Stomach (tissue), 9 donors: ENCODE data around the gene SLC66A1. TPM values are rescaled to one million over a fixed set of nuclear protein-coding genes. Genes with fewer than 3 reads are reported as not detected.
A peak's percentile ranks its signal among the peaks of the same experiment; 100 is the strongest.

ENCODE experiments used
- DNase-seq, 2 donors: peaks; one replicate each; pipeline versions ENCODE4 v3.0.0 to v3.0.0-alpha.2; 2013 to 2019
- H3K27ac ChIP-seq, 5 donors: fragments of 200-600 bp in 4 of 5; sonication (generic) in 4 of 5; one replicate each; pipeline ENCODE4 v1.5.1; 2013 to 2019; ENCODE audit warnings: mild to moderate bottlenecking in 1 of 5, moderate library complexity in 1 of 5
- H3K27me3 ChIP-seq, 3 donors: fragments of 200-600 bp; sonication (generic); one replicate each; pipeline ENCODE4 v1.5.1; 2017 to 2019; ENCODE audit warnings: mixed run types in 1 of 3
- H3K36me3 ChIP-seq, 4 donors: fragments of 200-600 bp; sonication (generic); 1 replicate in 3 of 4; 2 replicates in 1 of 4; pipeline ENCODE4 v1.5.1; 2016 to 2019
- H3K4me1 ChIP-seq, 4 donors: fragments of 200-600 bp; sonication (generic); one replicate each; pipeline ENCODE4 v1.5.1; 2016 to 2019
- H3K4me3 ChIP-seq, 4 donors: fragments of 200-600 bp; sonication (generic) in 3 of 4; one replicate each; pipeline ENCODE4 v1.5.1; 2016 to 2019; ENCODE audit warnings: mild to moderate bottlenecking in 1 of 4
- H3K9me3 ChIP-seq, 4 donors: fragments of 200-600 bp; sonication (generic); one replicate each; pipeline ENCODE4 v1.5.1; 2016 to 2019
- EP300 ChIP-seq: sonication (generic); formaldehyde crosslinking; IDR thresholded peaks from one replicate; pipeline ENCODE4 v1.6.1; 2017; ENCODE audit warnings: antibody characterized with exemption
- POLR2A ChIP-seq, 4 donors: fragments of 450-650 bp; IDR thresholded peaks; one replicate each; pipeline ENCODE4 v1.6.1; 2016; ENCODE audit warnings: antibody characterized with exemption in 4 of 4, control low read depth in 2 of 4, mild to moderate bottlenecking in 1 of 4, moderate library complexity in 1 of 4
- POLR2AphosphoS5 ChIP-seq, 3 donors: sonication (generic); formaldehyde crosslinking; IDR thresholded peaks; one replicate each; pipeline ENCODE4 v1.6.1; 2016; ENCODE audit warnings: antibody characterized with exemption in 3 of 3
- WGBS, 5 donors: extraction: QIAGEN DNeasy Blood & Tissue Kit in 3 of 5; methylation state at CpG; one replicate each; pipeline versions ENCODE4 v1.1.5 to v1.1.7; 2013 to 2018; 5-methylcytosine and 5-hydroxymethylcytosine counted together
- intact Hi-C: fragments of 100-400 bp; cut with DNase I; formaldehyde crosslinking; loops from one replicate; pipeline ENCODE4 v1.15.1; 2023; ENCODE audit warnings: low total_unique reads
- polyA plus RNA-seq, 3 donors: library from polyadenylated mRNA; stranded (reverse); fragments of 200-250 nt; gene quantifications; one replicate each; pipeline ENCODE4 v1.2.3, GENCODE V29; 2013
- total RNA-seq, 5 donors: library from RNA; depleted of rRNA; stranded (reverse); fragments of >200 nt; gene quantifications; one replicate each; pipeline versions ENCODE4 v1.1.0 to v1.2.3, GENCODE V29; 2014 to 2016
- TF ChIP-seq, protein P1 (sequence below), 7 experiments: fragments of 450-650 bp in 4 of 7; fragments of 200-600 bp in 3 of 7; sonication (generic) in 3 of 7; IDR thresholded peaks; one replicate each; pipeline ENCODE4 v1.5.1; 2016 to 2019; ENCODE audit warnings: antibody characterized with exemption in 7 of 7, control low read depth in 2 of 7, mild to moderate bottlenecking in 1 of 7
- donor health status: healthy with polysubstance abuse.
- donor health status: Bipolar disorder and iron deficiency.
- donor health status: healthy.

SLC66A1 gene
- total and polyA plus RNA-seq, 8 donors: 1.8 to 14.5 (median 10.6) TPM

DNA sequence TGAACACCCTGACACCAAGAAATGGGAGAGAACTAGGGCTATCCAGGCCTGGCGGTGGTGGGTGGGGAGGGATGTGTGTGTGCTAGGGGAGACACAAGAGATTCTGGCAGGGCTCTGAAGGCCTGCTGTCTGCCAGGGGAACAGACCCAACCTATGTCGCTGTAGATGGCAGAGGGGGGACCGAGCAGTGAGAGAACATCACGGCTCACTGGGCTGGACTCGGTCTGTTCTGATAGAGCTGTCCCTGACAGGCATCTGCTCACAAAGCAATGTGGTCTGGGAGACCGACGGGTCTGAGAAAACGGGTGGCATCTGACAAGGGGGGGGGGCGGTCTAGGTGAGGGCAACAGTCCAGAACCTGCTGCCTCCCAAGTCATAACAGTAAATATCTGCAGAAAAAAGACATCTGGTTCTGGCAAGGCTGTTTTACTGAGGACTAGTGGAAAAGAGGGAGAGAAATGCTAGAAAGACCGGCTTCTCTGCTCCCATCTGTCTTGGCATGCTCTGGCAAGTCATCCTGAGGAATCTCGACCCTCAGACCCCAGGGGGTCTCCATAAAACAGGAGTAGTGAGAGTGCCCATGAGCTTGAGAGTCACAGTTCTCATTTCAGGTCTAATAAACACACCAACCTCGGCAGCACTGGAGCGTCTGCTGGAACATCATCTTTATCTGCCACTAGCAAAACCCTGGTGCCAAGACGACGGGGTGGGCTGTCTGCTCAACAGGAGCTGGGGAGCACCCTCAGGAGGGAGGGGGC, 36.5 kb downstream of the SLC66A1 start:
- 73 to 85% (median 81%) methylated on average over 14 to 15 of the region's 15 CpGs for WGBS, 5 donors
- Histone ChIP-seq H3K9me3 (no peaks in the 10 kb centered on the region), H3K4me3 (no peak overlapping the region), H3K36me3 (peaks cover 45 to 86% (median 71%) of the 10 kb centered on the region in 4 donors), H3K27me3 (no peaks in the 10 kb centered on the region), H3K4me1 (peaks cover 18 to 66% (median 40%) of the 10 kb centered on the region in 4 donors), H3K27ac (peak overlapping the region in 3 of 5 donors; percentile 54 to 66 (median 63))
- DNase-seq: no peak
- TF ChIP-seq EP300 (no peak), POLR2AphosphoS5 (IDR thresholded peaks at IDR 0.05) (no peak), POLR2A (IDR thresholded peaks at IDR 0.05) (no peak)
- TF ChIP-seq, protein P1, sequence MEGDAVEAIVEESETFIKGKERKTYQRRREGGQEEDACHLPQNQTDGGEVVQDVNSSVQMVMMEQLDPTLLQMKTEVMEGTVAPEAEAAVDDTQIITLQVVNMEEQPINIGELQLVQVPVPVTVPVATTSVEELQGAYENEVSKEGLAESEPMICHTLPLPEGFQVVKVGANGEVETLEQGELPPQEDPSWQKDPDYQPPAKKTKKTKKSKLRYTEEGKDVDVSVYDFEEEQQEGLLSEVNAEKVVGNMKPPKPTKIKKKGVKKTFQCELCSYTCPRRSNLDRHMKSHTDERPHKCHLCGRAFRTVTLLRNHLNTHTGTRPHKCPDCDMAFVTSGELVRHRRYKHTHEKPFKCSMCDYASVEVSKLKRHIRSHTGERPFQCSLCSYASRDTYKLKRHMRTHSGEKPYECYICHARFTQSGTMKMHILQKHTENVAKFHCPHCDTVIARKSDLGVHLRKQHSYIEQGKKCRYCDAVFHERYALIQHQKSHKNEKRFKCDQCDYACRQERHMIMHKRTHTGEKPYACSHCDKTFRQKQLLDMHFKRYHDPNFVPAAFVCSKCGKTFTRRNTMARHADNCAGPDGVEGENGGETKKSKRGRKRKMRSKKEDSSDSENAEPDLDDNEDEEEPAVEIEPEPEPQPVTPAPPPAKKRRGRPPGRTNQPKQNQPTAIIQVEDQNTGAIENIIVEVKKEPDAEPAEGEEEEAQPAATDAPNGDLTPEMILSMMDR (IDR thresholded peaks at IDR 0.05): no peak
- intact Hi-C loops: loop anchor here (10.0 kb wide), 1 partner anchor 306 kb away; no protein-coding TSS in a partner anchor

DNA sequence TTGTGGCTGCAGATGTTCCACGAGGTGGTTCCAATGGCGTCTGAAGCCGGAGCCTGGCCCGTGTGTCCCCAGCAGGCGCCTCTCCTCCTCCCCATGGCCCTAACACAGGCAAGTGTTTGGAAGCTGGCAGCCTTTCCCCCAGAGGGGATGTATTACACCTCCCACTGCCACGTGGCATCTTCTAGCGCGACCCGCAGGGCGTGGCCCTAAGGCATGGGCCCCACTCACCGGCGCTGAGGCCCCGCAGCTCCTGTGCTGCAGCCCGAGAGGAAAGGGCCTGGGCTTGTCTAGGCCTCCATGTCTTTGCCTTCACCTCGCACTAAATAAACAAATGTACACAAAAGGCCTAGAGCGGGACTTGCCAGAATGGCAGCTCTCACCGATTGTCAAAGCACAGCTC, 37.9 kb downstream of the SLC66A1 start:
- WGBS, 5 donors: 62 to 84% (median 72%) methylated on average over 8 to 17 of the region's 17 CpGs
- H3K36me3 ChIP-seq: peaks cover 45 to 86% (median 71%) of the 10 kb centered on the region in 4 donors
- peaks cover 11 to 67% (median 34%) of the 10 kb centered on the region in 4 donors for H3K4me1 ChIP-seq
- H3K27me3 ChIP-seq: no peaks in the 10 kb centered on the region
- no peaks in the 10 kb centered on the region for H3K9me3 ChIP-seq
- intact Hi-C loops: loop anchor here (10.0 kb wide), 1 partner anchor 305 kb away; no protein-coding TSS in a partner anchor
- peak in 1 of 2 donors; percentile 40 for DNase-seq
- TF ChIP-seq, protein P1 (IDR thresholded peaks at IDR 0.05): no peak
- TF ChIP-seq EP300: no peak
- no peak for TF ChIP-seq POLR2AphosphoS5 (IDR thresholded peaks at IDR 0.05)
- TF ChIP-seq POLR2A (IDR thresholded peaks at IDR 0.05): no peak
- H3K4me3 ChIP-seq: no peak overlapping the region
- peak overlapping the region in 1 of 5 donors; percentile 18 for H3K27ac ChIP-seq

DNA sequence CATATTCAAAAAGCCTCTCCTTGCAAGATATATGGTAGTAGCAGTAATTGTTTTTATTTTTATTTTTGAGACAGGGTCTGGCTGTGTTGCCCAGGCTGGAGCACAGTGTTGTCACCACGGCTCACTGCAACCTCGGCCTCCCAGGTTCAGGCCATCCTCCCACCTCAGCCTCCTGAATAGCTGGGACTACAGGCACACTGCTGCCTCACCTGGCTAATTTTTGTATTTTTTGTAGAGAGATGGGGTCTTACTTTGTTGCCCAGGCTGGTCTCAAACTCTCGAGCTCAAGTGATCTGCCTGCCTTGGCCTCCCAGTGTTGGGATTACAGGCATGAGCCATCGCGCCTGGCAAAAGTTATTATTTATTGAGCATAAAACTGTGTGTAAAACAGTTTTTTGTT, 38.4 kb downstream of the SLC66A1 start:
- Histone ChIP-seq H3K27ac (no peak overlapping the region), H3K27me3 (no peaks in the 10 kb centered on the region), H3K9me3 (no peaks in the 10 kb centered on the region), H3K36me3 (peaks cover 45 to 86% (median 71%) of the 10 kb centered on the region in 4 donors), H3K4me3 (no peak overlapping the region), H3K4me1 (peaks cover 11 to 64% (median 32%) of the 10 kb centered on the region in 4 donors)
- DNase-seq: no peak
- intact Hi-C loops: no loop called here
- no peak for TF ChIP-seq POLR2A (IDR thresholded peaks at IDR 0.05)
- TF ChIP-seq EP300: no peak
- TF ChIP-seq, protein P1 (IDR thresholded peaks at IDR 0.05): no peak
- no peak for TF ChIP-seq POLR2AphosphoS5 (IDR thresholded peaks at IDR 0.05)
- 92 to 100% (median 98%) methylated on average over 5 of the region's 5 CpGs for WGBS, 5 donors

DNA sequence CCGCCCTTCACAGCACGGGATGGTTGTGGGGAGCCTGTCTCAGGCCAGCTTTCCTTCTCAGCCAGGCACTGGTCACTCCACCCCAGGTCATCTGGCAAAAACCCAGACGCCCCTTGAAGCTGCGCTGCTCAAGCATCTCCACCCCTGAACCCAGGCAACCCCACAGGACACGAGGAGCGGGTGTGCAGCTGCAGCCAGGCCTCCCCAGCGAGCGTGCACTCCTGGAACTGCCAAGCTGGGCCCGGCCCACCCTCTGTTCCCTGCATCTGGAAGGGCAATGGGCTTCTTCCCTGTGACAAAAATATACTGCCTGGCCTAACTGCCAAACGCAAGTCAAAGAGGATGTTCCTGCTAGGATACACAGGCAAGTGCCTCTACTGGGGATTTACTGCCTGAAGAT, 39.7 kb downstream of the SLC66A1 start:
- peaks cover 57 to 95% (median 81%) of the 10 kb centered on the region in 4 donors for H3K36me3 ChIP-seq
- peaks cover 10 to 64% (median 27%) of the 10 kb centered on the region in 4 donors for H3K4me1 ChIP-seq
- TF ChIP-seq, protein P1 (IDR thresholded peaks at IDR 0.05): no peak
- TF ChIP-seq POLR2A (IDR thresholded peaks at IDR 0.05) (no peak), EP300 (no peak), POLR2AphosphoS5 (IDR thresholded peaks at IDR 0.05) (no peak)
- no peak overlapping the region for H3K4me3 ChIP-seq
- no peaks in the 10 kb centered on the region for H3K9me3 ChIP-seq
- DNase-seq: no peak
- H3K27me3 ChIP-seq: no peaks in the 10 kb centered on the region
- intact Hi-C loops: no loop called here
- H3K27ac ChIP-seq: peak overlapping the region in 2 of 5 donors; percentile 13 to 34
- 72 to 86% (median 77%) methylated on average over 8 to 10 of the region's 10 CpGs for WGBS, 5 donors
